D721Med (cell line): ENCODE measurements around the gene ALDH3B1.
"Not testable (repeated sequence)": the region's sequence is repeated elsewhere in the genome, so short reads cannot be mapped to it uniquely, and the experiment has no call there.

ENCODE experiments used
- DNase-seq: peaks from one replicate; pipeline ENCODE4 v3.0.0; 2011; ENCODE audit warnings: low spot score; ENCODE audit not compliant: insufficient read length
- FAIRE-seq: peaks from 2 replicates; lab custom pipeline; 2011; peaks lifted over from hg19 to GRCh38; lab: Jason Lieb, UNC
- TF ChIP-seq, protein P1 (sequence below): IDR thresholded peaks from 2 replicates; pipeline ENCODE4 v1.5.1; 2012; ENCODE audit warnings: mild to moderate bottlenecking, control low read depth; ENCODE audit not compliant: insufficient read depth; ENCODE audit errors: missing control alignments

Gene ALDH3B1, protein sequence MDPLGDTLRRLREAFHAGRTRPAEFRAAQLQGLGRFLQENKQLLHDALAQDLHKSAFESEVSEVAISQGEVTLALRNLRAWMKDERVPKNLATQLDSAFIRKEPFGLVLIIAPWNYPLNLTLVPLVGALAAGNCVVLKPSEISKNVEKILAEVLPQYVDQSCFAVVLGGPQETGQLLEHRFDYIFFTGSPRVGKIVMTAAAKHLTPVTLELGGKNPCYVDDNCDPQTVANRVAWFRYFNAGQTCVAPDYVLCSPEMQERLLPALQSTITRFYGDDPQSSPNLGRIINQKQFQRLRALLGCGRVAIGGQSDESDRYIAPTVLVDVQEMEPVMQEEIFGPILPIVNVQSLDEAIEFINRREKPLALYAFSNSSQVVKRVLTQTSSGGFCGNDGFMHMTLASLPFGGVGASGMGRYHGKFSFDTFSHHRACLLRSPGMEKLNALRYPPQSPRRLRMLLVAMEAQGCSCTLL

DNA sequence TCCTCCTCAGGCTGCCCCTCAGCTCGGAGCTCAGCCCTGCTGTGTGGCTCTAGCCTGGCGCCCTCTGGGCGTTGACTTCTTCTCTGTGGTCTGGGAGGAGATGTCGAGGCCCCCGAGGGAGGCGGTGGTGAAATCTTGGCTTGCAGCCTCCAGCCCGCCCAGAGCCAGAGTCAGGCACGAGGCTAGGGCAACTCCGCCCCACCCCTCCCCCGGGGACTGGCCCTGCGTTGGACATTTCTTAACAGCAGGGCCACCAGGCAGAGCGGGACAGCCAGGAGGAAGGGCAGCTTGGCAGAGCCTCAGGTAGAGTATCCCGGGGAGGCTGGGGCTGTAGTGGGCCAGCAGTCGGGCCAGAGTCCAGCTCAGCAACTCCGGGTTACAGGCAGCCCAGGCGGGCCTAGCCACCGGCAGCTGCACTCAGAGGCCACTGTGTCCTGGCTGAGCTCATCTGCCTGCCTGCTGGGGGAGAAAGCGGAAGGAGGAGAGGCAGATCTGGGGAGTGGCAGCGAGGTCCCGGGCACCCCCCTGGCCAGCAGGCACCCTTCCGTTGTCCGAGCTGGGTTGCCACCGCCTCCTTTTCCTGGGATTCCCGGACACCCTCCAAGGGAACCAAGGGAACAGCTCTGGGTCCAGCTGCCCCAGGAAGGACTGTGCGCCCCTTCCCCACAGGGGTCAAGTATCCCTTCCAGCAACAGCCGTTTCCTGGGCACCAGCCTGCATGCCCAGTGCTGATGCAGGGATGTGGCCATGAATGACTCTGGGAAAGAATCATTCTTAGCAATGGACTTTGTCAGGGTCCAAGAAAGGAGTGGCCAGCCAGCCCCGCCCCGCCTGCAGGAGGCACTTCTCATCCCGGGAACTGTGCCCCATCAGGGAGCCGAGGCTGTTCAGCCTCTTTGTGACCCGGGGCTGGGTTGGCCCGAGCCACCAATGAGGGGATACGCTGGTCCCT lies at the start of gene ALDH3B1:
Gene ALDH3B1 (plus strand): TSS at position 238 of the 952 bp plus-strand sequence. CDS start 4,971 bp downstream, outside the sequence.
- TF ChIP-seq, protein P1, sequence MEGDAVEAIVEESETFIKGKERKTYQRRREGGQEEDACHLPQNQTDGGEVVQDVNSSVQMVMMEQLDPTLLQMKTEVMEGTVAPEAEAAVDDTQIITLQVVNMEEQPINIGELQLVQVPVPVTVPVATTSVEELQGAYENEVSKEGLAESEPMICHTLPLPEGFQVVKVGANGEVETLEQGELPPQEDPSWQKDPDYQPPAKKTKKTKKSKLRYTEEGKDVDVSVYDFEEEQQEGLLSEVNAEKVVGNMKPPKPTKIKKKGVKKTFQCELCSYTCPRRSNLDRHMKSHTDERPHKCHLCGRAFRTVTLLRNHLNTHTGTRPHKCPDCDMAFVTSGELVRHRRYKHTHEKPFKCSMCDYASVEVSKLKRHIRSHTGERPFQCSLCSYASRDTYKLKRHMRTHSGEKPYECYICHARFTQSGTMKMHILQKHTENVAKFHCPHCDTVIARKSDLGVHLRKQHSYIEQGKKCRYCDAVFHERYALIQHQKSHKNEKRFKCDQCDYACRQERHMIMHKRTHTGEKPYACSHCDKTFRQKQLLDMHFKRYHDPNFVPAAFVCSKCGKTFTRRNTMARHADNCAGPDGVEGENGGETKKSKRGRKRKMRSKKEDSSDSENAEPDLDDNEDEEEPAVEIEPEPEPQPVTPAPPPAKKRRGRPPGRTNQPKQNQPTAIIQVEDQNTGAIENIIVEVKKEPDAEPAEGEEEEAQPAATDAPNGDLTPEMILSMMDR = no peak
- DNase-seq (no peak), FAIRE-seq (no peak)

DNA sequence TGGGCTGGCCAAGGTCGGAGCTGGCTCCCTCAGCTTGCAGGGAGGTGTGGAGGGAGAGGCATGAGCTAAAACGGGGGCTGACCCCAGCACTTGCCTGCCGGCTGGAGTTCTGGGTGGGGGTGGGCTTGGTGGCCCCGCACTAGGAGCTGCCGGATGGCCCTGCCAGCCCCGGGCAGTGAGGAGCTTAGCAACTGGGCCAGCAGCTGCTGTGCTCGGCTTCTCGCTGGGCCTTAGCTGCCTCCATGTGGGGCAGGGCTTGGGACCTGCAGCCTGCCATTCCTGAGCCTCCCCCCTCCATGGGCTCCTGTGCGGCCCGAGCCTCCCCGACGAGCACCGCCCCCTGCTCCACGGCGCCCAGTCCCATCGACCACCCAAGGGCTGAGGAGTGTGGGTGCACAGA lies 46.9 kb upstream of the ALDH3B1 start:
- not testable (repeated sequence) for DNase-seq, FAIRE-seq

DNA sequence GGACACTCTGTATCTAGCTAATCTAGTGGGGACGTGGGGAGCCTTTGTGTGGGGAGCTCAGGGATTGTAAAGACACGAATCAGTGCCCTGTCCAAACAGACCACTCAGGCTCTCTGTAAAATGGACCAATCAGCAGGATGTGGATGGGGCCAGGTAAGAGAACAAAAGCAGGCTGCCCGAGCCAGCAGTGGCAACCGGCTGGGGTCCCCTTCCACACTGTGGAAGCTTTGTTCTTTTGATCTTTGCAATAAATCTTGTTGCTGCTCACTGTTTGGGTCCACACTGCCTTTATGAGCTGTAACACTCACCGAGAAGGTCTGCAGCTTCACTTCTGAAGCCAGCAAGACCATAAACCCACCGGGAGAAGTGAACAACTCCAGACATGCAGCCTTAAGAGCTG lies 46.2 kb upstream of the ALDH3B1 start:
- FAIRE-seq, DNase-seq: not testable (repeated sequence)

DNA sequence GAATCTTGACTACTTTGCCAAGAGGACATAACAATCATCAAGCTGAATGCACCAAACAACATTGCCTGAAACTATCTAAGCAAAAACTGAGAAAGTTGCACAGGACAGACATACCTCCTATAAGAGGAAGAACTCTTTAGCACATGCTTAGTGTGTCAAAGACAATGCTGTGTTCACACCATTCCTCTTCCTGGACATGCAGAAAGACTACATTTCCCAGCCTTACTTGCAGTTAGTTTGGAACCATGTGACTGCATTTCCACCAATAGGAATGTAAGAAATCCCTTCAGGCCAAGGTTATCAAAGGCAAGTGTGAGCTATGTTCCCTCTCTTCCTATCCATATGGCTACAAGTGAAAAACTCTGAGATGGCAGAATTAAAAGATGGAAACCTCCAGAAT lies 45.4 kb upstream of the ALDH3B1 start:
- DNase-seq, FAIRE-seq: not testable (repeated sequence)

DNA sequence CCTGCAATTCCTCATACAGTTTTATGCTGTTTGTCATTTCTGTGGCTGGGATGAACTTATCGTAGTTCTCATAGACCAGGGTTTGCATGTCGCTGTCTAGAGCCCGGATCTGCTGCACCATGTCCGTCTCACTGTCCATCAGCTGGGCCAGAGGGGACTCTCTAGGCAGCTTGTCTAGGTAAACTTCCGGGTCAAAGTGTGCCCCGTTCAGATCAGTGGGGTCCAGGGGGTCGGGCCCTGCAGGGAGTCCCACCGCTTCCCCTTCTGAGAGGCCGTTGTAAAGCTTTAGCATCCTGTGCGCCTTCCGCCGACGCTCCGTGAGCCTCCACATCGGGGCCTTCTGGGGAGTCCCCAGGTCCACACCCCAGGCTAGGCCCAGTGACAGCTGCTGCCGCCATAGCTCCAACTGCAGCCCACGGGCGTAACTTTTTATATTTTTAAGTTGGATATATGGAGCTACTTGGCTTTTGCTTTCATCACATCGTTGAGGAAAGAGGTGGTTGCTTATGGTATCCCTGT lies 44.2 kb upstream of the ALDH3B1 start:
- not testable (repeated sequence) for DNase-seq, FAIRE-seq

DNA sequence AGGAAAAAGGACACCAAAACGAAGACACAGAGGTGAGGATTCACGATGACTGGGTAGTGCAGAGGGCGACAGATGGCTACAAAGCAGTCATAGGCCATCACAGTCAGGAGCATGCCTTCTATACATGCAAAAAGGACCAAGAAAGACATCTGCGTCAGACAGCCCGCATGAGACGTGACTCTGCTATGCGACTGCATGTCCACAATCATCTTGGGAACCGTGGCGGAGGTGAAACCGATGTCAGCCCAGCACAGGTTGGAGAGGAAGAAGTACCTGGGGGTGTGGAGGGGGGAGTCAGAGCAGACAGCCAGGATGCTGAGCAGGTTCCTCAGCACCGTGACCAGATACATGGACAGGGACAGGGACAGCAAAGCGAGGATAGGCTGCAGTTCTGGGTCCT lies 35.4 kb upstream of the ALDH3B1 start:
- not testable (repeated sequence) for FAIRE-seq, DNase-seq

DNA sequence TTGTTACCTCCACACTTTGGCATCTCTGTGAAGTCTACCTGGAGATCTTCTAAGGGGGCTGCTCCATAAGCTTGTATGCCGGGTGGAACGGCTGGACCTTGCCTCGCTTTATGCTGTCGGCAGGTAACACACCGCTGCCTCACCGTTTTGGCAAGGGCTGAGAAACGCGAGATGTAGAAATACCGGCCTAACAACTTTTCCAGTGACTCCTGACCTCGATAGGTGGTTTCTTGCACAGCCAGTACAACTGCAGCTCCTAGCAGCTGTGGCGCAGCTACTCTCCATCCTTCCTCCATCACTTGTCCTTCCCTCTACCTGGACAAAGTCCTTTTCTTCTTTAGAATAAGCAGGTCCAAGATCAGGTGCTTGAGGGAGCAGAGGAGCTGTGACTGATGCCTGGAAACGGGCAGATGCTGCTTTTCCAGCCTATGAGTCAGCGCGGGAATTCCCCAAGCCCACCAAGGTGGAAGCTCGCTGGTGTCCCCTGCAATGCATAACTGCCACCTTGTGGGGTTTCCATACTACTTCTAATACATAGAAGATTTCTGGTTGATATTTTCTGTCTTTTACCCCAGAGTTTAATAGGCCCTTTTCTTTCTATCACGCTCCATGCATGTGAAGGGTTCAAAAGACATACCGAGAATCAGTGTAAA lies 31.2 kb upstream of the ALDH3B1 start:
- DNase-seq, FAIRE-seq: not testable (repeated sequence)

DNA sequence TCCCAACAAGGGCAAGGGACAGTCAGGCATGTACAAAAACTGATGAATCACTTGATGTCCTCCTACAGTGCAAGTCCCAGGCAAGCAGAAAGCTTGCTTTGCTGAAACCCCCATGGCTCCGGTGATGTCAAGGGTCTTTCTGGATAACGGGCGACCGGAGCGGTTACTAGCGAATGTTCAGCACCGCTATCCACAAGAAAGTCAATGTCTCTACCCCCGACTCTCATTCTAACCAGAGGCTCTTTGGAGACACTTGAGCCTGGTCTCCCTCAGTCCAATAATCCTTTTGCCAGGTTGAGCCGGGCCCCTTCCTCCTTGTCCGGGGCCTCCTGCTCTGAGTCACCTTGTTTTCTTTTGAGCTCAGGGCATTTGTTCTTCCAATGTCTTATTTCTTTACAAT lies 28.9 kb upstream of the ALDH3B1 start:
- not testable (repeated sequence) for FAIRE-seq

DNA sequence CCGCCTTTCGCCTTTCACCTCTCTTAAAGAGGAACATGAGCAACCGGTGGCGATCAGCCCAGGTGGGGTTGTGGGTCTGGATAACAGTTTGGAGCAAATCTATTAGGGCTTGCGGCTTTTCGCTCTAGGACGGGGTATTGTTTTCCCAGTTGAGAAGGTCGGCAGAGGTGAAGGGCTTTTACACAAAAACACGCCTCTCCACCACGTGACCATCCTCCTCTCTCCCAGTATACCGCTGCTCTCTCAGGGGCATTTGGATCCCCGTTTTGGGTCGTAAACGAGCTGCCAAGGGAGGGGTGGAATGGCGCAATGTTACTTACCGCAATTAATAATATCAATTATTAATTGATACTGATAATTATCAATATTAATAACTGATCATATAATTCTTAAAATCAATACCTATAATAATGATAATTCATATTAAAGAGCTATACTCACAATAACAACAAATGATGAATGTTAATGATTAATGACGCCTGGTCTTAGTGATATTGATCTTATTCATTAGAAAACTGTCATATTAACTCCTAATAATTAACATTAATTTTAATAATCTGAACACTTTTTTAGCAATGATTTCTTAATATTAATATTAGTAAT lies 27.8 kb upstream of the ALDH3B1 start:
- not testable (repeated sequence) for FAIRE-seq

More for the DNA sequence above, 28.9 kb upstream of the ALDH3B1 start:
- not testable (repeated sequence) for DNase-seq

DNA sequence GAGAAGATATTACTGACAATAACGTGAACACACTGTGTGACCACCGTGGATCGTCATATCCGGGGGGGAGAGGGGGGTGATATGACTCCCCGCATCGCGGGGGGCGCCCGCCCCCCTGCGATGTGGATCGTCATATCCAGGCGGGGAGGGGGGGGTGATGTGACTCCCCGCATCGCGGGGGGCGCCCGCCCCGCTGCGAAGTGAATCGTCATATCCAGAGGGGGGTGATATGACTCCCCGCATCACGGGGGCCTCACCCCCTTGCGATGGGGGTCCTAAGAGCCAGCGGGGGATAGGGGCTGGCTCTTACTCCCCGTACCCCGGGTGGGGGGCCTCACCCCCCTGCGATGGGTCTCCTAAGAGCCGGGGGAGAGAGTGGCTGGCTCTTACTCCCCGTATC lies 26.2 kb upstream of the ALDH3B1 start:
- FAIRE-seq = no peak
- TF ChIP-seq, protein P1 = no peak

More for the DNA sequence above, 27.8 kb upstream of the ALDH3B1 start:
- DNase-seq = not testable (repeated sequence)

DNA sequence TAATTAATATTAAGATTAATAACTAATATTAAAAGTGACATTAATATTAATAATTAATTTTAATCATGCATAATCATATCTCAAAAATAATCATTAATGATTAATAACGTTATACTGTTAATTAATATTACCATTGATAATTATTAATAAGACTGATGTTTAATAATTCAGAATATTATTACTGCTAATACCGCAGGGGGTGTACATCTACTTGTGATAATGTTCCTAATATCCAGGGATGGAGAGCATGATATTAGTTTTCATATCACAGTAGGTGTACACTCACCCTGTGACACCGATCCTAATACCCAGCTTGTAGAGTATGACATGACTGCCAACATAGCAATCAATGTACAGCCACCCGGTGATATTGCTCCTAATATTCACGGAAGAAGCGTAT lies 24.8 kb upstream of the ALDH3B1 start:
- not testable (repeated sequence) for FAIRE-seq, DNase-seq

More for the DNA sequence above, 26.2 kb upstream of the ALDH3B1 start:
- DNase-seq = no peak

DNA sequence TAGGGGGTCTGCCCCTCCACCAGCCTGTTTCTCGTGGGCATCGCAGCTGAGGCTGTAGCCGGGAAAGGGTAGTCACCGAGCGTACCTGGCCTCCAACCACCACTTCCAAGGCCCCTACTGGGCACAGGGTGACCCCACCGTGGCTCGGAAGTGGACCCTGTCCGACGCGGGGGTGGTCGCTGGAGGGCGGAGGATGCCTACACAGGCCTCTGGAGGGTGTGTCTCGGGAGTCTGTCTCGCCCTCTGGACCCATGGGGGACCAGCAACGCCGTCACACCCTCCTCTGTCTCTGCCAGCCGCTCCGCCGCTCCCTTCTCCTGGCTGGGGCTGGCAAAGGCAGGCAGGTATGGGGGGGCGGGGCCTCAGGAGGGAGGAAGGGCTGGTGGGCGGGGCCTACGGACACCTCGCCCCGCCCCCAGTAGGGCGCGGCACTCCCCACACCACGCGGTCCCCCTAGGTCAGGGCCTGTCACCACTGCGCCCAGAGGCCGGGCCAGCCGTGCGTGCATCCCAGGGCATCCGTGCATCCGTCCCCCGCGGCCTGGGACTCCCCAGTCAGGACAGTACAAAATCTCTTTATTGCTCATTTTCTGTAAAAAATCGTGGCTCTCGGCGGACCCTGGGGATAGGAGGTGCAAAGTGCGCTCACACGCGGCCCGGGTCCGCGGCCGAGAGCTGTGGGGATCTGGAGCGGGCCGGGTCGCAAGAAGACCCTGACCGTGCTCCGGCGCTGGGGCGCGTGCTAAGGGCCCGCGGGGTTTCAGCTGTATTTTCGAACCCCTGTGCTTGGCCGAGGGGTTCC lies 19.4 kb upstream of the ALDH3B1 start:
- not testable (repeated sequence) for FAIRE-seq, DNase-seq

DNA sequence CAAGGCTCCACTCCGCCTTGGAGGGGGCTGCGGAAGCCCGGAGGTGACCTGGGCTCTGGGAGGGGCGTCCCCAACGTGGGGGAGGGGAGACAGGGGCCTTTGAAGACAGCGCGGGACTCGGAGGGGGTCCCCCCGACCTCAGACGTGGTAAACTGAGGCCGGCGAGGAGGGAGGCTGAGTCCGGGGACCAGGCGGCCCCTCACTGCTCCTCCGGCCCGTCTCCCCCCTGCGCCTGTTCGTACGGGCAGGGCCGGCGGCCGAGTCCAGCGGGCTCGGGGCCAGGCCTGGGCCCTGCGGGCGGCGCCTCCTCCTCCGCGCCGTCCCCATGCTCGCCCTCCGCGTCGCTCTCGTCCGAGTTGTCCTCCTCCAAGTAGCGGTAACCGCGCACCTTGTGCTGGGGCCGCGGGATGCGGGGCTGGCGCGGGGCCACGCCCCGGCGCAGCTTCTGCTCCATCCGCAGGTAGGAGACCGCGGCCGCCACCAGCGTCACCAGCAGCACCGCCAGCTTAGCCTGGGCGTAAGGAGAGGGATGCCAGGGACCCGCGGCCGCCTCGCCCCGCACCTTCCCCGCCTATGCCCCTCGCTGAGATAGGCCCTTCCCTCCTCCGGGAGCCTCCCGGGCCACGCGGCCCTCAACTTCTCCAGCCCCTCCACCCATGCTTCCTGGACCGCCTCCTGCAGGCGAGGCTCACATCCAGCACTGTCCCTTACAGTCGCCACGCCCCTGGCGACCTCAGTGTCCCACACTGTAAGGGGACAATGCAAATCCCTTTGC lies 18.6 kb upstream of the ALDH3B1 start:
- FAIRE-seq, DNase-seq: not testable (repeated sequence)
